Measurements from ENCODE around the gene VPS25.

Gene VPS25

DNA sequence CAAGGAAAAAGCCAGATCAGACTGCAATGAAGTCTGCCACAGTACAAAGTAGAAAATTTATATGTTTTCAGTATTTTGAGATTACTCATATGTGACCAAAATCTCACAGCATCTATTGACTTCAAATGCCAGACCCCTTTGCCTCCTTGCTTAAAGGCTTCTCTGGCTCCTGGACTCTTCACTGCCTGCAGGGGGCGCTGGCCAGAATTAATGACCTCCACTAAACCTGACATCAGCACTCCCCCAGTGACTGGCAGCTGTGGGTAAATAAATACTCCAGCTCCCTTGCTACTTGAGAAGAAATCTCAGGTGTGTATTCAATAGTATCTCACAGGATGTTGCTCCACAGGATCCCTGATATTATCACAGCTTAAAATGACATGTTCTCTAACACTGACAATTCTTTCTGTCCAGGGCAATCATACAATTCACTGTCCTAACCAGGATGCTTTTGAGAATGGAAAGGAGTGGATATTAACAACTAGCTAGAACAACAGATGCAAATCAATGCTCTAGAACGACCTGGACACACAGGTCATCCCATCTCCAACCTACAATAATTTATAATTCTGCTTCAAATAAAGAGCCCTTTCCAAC is 46.8 kb downstream of the VPS25 start:
- H3K4me3 ChIP-seq (ENCODE audit: control insufficient read depth, low read depth, low read length), result no peak overlapping the region
- TF ChIP-seq, protein P1, sequence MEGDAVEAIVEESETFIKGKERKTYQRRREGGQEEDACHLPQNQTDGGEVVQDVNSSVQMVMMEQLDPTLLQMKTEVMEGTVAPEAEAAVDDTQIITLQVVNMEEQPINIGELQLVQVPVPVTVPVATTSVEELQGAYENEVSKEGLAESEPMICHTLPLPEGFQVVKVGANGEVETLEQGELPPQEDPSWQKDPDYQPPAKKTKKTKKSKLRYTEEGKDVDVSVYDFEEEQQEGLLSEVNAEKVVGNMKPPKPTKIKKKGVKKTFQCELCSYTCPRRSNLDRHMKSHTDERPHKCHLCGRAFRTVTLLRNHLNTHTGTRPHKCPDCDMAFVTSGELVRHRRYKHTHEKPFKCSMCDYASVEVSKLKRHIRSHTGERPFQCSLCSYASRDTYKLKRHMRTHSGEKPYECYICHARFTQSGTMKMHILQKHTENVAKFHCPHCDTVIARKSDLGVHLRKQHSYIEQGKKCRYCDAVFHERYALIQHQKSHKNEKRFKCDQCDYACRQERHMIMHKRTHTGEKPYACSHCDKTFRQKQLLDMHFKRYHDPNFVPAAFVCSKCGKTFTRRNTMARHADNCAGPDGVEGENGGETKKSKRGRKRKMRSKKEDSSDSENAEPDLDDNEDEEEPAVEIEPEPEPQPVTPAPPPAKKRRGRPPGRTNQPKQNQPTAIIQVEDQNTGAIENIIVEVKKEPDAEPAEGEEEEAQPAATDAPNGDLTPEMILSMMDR (conservative IDR thresholded peaks at IDR 0.05; ENCODE audit: control insufficient read depth, insufficient read depth, low read depth, low read length), result peak; percentile 82
- DNase-seq (ENCODE audit: low read depth), result peak; percentile 63

DNA sequence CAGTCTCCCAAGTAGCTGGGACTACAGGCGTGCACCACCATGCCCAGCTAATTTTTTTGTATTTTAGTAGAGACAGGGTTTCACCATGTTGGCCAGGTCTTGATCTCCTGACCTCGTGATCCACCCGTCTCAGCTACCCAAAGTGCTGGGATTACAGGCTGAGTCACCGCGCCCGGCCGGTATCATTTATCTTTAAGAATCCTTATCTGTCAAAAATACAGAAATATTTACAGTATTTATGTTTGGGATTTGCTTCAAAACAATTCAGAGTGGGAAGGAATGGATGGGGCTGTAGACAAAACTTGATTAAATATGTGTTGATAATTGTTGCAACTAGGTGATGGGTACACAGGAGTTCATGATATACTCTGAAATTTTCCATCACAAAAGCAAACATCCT is 47.9 kb downstream of the VPS25 start:
- H3K4me3 ChIP-seq (ENCODE audit: control insufficient read depth, low read depth, low read length), result no peak overlapping the region
- TF ChIP-seq, protein P1 (conservative IDR thresholded peaks at IDR 0.05; ENCODE audit: control insufficient read depth, insufficient read depth, low read depth, low read length), result no peak
- DNase-seq (ENCODE audit: low read depth), result no peak

DNA sequence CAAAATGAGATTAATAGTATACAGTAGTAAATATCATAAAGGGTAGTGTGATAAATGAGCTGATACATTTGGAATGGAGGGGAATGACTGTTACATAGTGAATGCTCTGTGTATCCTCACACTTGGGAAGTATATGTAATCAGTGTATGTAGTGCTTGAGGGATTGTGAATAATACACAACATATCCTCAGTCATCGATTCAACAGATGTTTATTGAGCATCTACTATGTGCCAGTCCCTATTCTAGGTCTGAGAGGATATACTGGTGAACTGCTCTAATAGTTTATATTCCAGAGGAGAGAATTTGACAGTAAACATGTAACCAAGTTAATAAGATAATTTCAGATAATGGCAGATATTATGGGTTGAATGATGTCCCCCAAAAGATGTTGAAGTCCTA is 54.2 kb downstream of the VPS25 start:
- TF ChIP-seq, protein P1 (conservative IDR thresholded peaks at IDR 0.05; ENCODE audit: control insufficient read depth, insufficient read depth, low read depth, low read length), result no peak
- no peak overlapping the region for H3K4me3 ChIP-seq (ENCODE audit: control insufficient read depth, low read depth, low read length)
- DNase-seq (ENCODE audit: low read depth), result no peak

Measured in fibroblast of mammary gland (primary cell).